Inferior parietal cortex (tissue), 1 donor: ENCODE measurements around the gene CNTN5.
"Not testable (repeated sequence)": the region's sequence is repeated elsewhere in the genome, so short reads cannot be mapped to it uniquely, and the experiment has no call there.

Experiments
- DNase-seq: peaks from one replicate; pipeline ENCODE4 v3.0.0-alpha.2; 2016; ENCODE audit errors: extremely low spot score

The CNTN5 gene

DNA sequence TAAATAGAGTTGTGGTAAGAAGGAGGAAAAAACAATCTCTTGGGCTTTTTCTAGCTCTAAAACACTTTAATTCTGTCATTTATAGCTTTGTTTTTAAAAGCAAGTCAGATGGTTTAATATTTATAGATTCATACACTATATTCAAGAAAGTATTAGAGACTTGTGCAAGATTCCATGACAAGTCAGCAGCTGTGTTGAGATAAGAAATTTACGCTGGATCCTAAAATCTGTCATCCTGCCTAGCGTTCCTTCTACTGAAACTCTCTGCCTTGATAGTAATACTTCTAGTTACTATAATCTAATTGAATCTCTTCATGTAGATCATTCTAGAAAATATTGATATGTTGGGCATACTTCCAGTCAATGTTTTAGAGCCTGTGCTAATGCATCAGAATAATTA is 721.8 kb downstream of the CNTN5 start:
- DNase-seq, result no peak

GRCh38 chr11:99759787-99760186 is 739.0 kb downstream of the CNTN5 start:
- no peak for DNase-seq

- no peak for DNase-seq
Measured at GRCh38 chr11:99766811-99767210, 746.1 kb downstream of the CNTN5 start.

GRCh38 chr11:99773646-99774045 is 752.9 kb downstream of the CNTN5 start:
- DNase-seq, result no peak

DNA sequence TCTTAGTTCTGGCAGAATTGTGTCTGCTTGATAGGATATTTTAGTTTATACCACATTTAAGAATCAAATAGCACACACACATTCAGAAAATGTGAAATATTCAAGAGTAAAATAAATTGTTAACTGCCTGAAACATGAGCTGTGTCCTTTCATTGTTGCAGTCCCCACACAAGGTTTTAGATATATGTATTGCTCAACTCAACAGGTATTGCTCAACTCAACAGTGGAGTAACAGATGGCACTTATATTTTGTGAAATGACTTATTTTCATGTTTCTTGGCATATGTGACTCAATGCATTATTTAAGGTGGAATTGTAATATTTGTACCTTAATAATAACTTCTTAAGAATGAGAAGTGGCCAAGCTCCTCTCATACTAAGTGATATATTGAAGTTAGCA is 760.3 kb downstream of the CNTN5 start:
- no peak for DNase-seq

DNA sequence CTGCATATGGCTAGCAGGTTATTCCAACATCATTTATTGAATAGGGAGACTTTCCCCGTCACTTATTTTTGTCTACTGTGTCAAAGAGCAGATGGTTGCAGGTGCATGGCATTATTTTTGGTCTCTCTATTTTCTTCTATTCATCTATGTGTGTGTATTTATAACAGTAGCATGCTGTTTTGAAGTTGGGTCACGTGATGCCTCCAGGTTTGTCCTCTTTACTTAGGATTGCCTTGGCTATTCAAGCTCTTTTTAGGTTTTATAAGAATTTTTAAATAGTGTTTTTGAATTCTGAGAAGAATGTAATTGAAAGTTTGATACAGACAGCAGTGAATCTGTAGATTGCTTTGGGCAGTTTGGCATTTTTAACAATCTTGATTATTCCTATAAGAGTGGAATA is 770.6 kb downstream of the CNTN5 start:
- no peak for DNase-seq

DNA sequence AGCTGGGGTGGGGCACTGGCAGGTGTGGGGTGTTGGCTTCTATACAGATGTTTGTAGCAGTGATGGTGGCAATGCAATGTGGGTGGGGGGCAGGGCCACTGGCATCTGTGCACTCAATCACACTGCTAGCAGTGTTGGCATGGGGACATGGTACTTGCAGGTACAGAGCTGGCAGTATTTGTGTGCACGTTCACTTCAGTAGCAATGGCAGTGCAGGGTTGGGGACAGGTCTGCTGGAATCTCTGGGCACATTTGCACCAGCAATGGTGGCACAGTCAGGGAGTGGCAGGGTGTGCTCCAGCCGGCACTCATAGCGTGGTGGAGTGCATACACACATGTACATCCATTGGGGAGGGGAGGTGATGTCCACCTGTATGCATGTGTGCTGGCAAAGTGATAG is 775.2 kb downstream of the CNTN5 start:
- DNase-seq, result no peak

GRCh38 chr11:99803501-99803900 is 782.8 kb downstream of the CNTN5 start:
- no peak for DNase-seq

GRCh38 chr11:99812516-99812915 is 791.8 kb downstream of the CNTN5 start:
- no peak for DNase-seq

- DNase-seq, result no peak
Measured at GRCh38 chr11:99814021-99814420, 793.3 kb downstream of the CNTN5 start.

GRCh38 chr11:99814738-99815137 is 794.0 kb downstream of the CNTN5 start:
- no peak for DNase-seq

GRCh38 chr11:99818991-99819390 is 798.2 kb downstream of the CNTN5 start:
- no peak for DNase-seq

GRCh38 chr11:99822846-99823565 is 802.3 kb downstream of the CNTN5 start:
- DNase-seq, result no peak

- not testable (repeated sequence) for DNase-seq
Measured at GRCh38 chr11:99836739-99837138, 816.0 kb downstream of the CNTN5 start.

GRCh38 chr11:99841885-99842284 is 821.1 kb downstream of the CNTN5 start:
- no peak for DNase-seq

DNA sequence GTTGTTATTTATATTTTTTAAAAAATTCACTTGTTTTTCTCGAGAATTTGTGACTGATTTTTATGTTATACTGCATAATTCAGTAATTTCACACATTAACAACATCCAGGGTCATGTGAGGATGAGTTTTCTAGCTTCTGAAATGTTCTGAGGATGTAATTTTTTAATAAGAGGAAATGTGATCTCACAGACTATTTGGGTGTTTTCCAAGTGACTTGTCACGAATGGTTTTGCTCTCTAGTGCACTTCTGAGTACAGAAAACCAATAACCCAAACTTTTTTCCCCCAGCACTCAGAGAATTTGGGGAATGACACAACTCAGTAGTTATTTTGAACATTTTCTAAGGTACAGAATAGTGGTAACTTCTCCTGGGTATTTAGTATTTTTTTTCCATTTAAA is 845.2 kb downstream of the CNTN5 start:
- DNase-seq, result no peak

- DNase-seq, result no peak
Measured at GRCh38 chr11:99881610-99882009, 860.9 kb downstream of the CNTN5 start.

GRCh38 chr11:99884750-99885149 is 864.0 kb downstream of the CNTN5 start:
- DNase-seq, result no peak

GRCh38 chr11:99887481-99887880 is 866.7 kb downstream of the CNTN5 start:
- no peak for DNase-seq

- no peak for DNase-seq
Measured at GRCh38 chr11:99893811-99894210, 873.1 kb downstream of the CNTN5 start.

- DNase-seq, result no peak
Measured at GRCh38 chr11:99901175-99901574, 880.4 kb downstream of the CNTN5 start.

GRCh38 chr11:99911116-99911515 is 890.4 kb downstream of the CNTN5 start:
- DNase-seq, result no peak

GRCh38 chr11:99916078-99916477 is 895.3 kb downstream of the CNTN5 start:
- DNase-seq, result no peak

DNA sequence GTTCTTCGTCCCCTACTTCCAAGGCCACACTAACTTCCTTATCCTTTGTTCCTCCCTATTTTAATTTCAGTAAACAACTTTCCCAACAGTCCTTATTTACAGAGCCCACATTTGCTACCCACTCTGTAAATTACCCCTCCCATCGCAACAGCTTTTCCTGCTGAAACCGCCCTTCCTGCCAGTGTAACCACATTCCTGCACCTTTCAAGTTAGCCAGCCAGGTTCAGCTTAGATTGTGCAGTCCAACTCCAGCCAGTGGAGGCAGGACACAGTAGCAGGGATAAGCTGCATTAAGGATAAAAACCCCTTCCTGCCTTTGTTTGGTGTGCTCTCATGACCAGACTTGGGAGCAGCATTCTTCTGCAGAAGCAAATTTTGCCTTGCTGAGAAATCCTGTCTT is 898.0 kb downstream of the CNTN5 start:
- DNase-seq, result no peak
